IMR-90 (cell line): ENCODE data around the gene CFAP161. TPM values are rescaled to one million over a fixed set of nuclear protein-coding genes. Genes with fewer than 3 reads are reported as not detected.

Experiments used
- ATAC-seq: fragments of 200-7000 bp; cut with Tn5 transposase; 2 replicates; pipeline ENCODE4 v1.9.1; 2020; ENCODE audit warnings: low read depth, mild to moderate bottlenecking, moderate library complexity
- BruUV-seq: library from RNA; stranded (reverse); fragments of 400-500 nt; replicated peaks from 2 replicates; lab custom pipeline; 2021; lab: Mats Ljungman, UMichigan
- CTCF ChIA-PET: fragments of 300-600 bp; formaldehyde crosslinking; extraction: SDS; loops from one replicate; lab custom pipeline; 2021; ENCODE audit warnings: antibody characterized with exemption; lab: Yijun Ruan, JAX
- POLR2A ChIA-PET: fragments of 300-600 bp; sonication (Branson Sonifier 250); formaldehyde crosslinking; loops from one replicate; lab custom pipeline; 2022; ENCODE audit warnings: antibody characterized with exemption; ENCODE audit not compliant: unreplicated experiment; lab: Charles Lee
- DNase-seq: peaks from one replicate; pipeline ENCODE4 v3.0.0; 2013
- H2AFZ ChIP-seq: replicated peaks from 2 replicates; pipeline ENCODE3; 2013; ENCODE audit warnings: low read length, mild to moderate bottlenecking; ENCODE audit not compliant: poor library complexity
- H2AK5ac ChIP-seq: 2 replicates; pipeline ENCODE4 v1.6.1; 2013; ENCODE audit warnings: low read depth, low read length, inconsistent platforms
- H2AK9ac ChIP-seq: replicated peaks from 2 replicates; pipeline ENCODE3; 2013; ENCODE audit warnings: mild to moderate bottlenecking, low read depth, low read length, moderate library complexity; ENCODE audit not compliant: poor library complexity
- H2BK120ac ChIP-seq: 2 replicates; pipeline ENCODE4 v1.6.1; 2013; ENCODE audit warnings: low read depth, low read length, inconsistent platforms
- H2BK15ac ChIP-seq: 3 replicates; pipeline ENCODE4 v1.6.1; 2013; ENCODE audit warnings: low read depth, low read length, inconsistent platforms
- H2BK20ac ChIP-seq: 2 replicates; pipeline ENCODE4 v1.6.1; 2013; ENCODE audit warnings: low read depth, mild to moderate bottlenecking, inconsistent platforms, low read length, moderate library complexity
- H2BK5ac ChIP-seq: 2 replicates; pipeline ENCODE4 v1.6.1; 2013; ENCODE audit warnings: mild to moderate bottlenecking, low read depth, low read length, inconsistent platforms; ENCODE audit not compliant: poor library complexity, severe bottlenecking
- H3K14ac ChIP-seq: replicated peaks from 2 replicates; pipeline ENCODE4 v1.6.1; 2013; ENCODE audit warnings: low read depth, low read length, inconsistent platforms
- H3K18ac ChIP-seq: 2 replicates; pipeline ENCODE4 v1.6.1; 2013; ENCODE audit warnings: low read depth, low read length, control low read depth
- H3K23ac ChIP-seq: 2 replicates; pipeline ENCODE4 v1.6.1; 2013; ENCODE audit warnings: low read depth, low read length, inconsistent platforms
- H3K27ac ChIP-seq: 2 replicates; pipeline ENCODE4 v1.5.1; 2013; ENCODE audit warnings: mild to moderate bottlenecking, control low read depth, low read length; ENCODE audit not compliant: insufficient read depth
- H3K27me3 ChIP-seq: 2 replicates; pipeline ENCODE4 v1.6.1; 2013; ENCODE audit warnings: low read length; ENCODE audit not compliant: control insufficient read depth, insufficient read depth
- H3K36me3 ChIP-seq: 2 replicates; pipeline ENCODE4 v1.6.1; 2013; ENCODE audit warnings: low read length, mixed read lengths; ENCODE audit not compliant: control insufficient read depth, insufficient read depth
- H3K4ac ChIP-seq: 2 replicates; pipeline ENCODE4 v1.6.1; 2013; ENCODE audit warnings: low read depth, low read length, inconsistent platforms
- H3K4me1 ChIP-seq: 2 replicates; pipeline ENCODE4 v1.6.1; 2013; ENCODE audit warnings: low read length, mixed read lengths; ENCODE audit not compliant: control insufficient read depth, insufficient read depth
- H3K4me2 ChIP-seq: 2 replicates; pipeline ENCODE4 v1.6.1; 2013; ENCODE audit warnings: low read depth, mild to moderate bottlenecking, control low read depth, low read length, moderate library complexity
- H3K4me3 ChIP-seq: 2 replicates; pipeline ENCODE4 v1.5.1; 2013; ENCODE audit warnings: low read depth, mild to moderate bottlenecking, control low read depth, low read length, moderate library complexity; ENCODE audit not compliant: insufficient read depth
- H3K56ac ChIP-seq: 2 replicates; pipeline ENCODE4 v1.6.1; 2013; ENCODE audit warnings: low read length, inconsistent platforms; ENCODE audit not compliant: insufficient read depth; ENCODE audit errors: extremely low read depth
- H3K79me1 ChIP-seq, 2 experiments: 2 replicates each; pipeline ENCODE4 v1.6.1; 2013; ENCODE audit warnings: low read length in 2 of 2, inconsistent platforms in 1 of 2, low read depth in 1 of 2
- H3K9ac ChIP-seq: 2 replicates; pipeline ENCODE4 v1.6.1; 2013; ENCODE audit warnings: low read depth, low read length, control low read depth
- H3K9me1 ChIP-seq: 2 replicates; pipeline ENCODE4 v1.6.1; 2013; ENCODE audit warnings: low read length, inconsistent platforms; ENCODE audit not compliant: insufficient read depth
- H3K9me3 ChIP-seq: 2 replicates; pipeline ENCODE4 v1.6.1; 2013; ENCODE audit warnings: low read length; ENCODE audit not compliant: control insufficient read depth, insufficient read depth
- H4K20me1 ChIP-seq: 2 replicates; pipeline ENCODE4 v1.6.1; 2013; ENCODE audit warnings: low read length, inconsistent platforms; ENCODE audit not compliant: insufficient read depth
- H4K5ac ChIP-seq: 2 replicates; pipeline ENCODE4 v1.6.1; 2013; ENCODE audit warnings: mild to moderate bottlenecking, low read depth, low read length, control low read depth
- H4K8ac ChIP-seq, 2 experiments: 2 replicates each; pipeline ENCODE4 v1.6.1; 2013; ENCODE audit warnings: low read depth in 2 of 2, low read length in 2 of 2, control low read depth in 1 of 2, inconsistent platforms in 1 of 2
- H4K91ac ChIP-seq: 2 replicates; pipeline ENCODE4 v1.6.1; 2013; ENCODE audit warnings: low read depth, low read length, inconsistent platforms; ENCODE audit not compliant: insufficient read depth
- BHLHE40 ChIP-seq: fragments of 150-350 bp; IDR thresholded peaks from 2 replicates; pipeline ENCODE4 v1.6.1; 2016; ENCODE audit warnings: mild to moderate bottlenecking, low read depth, low read length
- CEBPB ChIP-seq: IDR thresholded peaks from 2 replicates; pipeline ENCODE4 v1.6.1; 2012; ENCODE audit warnings: low read depth, low read length, improper control_type of control experiment
- CTCF ChIP-seq: conservative IDR thresholded peaks from 2 replicates; pipeline ENCODE4 v1.5.1; 2012; ENCODE audit warnings: mild to moderate bottlenecking, low read depth, low read length, improper control_type of control experiment
- ELK1 ChIP-seq: fragments of 150-350 bp; IDR thresholded peaks from 2 replicates; pipeline ENCODE4 v1.6.1; 2016; ENCODE audit warnings: low read depth, mild to moderate bottlenecking, low read length, moderate library complexity, borderline replicate concordance
- FOS ChIP-seq: fragments of 150-350 bp; IDR thresholded peaks from 2 replicates; pipeline ENCODE4 v1.6.1; 2016; ENCODE audit warnings: low read depth, low read length
- MAFK ChIP-seq: IDR thresholded peaks from 2 replicates; pipeline ENCODE4 v1.6.1; 2012; ENCODE audit warnings: low read depth, low read length, improper control_type of control experiment
- MAZ ChIP-seq: IDR thresholded peaks from 2 replicates; pipeline ENCODE4 v1.6.1; 2012; ENCODE audit warnings: low read depth, mild to moderate bottlenecking, low read length, improper control_type of control experiment, moderate library complexity, borderline replicate concordance
- MXI1 ChIP-seq: IDR thresholded peaks from 2 replicates; pipeline ENCODE4 v1.6.1; 2012; ENCODE audit warnings: low read depth, mild to moderate bottlenecking, low read length, moderate library complexity, borderline replicate concordance
- POLR2A ChIP-seq: IDR thresholded peaks from 2 replicates; pipeline ENCODE4 v1.6.1; 2012; ENCODE audit warnings: mild to moderate bottlenecking, low read depth, low read length
- RAD21 ChIP-seq: IDR thresholded peaks from 2 replicates; pipeline ENCODE4 v1.6.1; 2012; ENCODE audit warnings: low read length, improper control_type of control experiment
- RCOR1 ChIP-seq: IDR thresholded peaks from 2 replicates; pipeline ENCODE4 v1.6.1; 2012; ENCODE audit warnings: mild to moderate bottlenecking, low read length, improper control_type of control experiment; ENCODE audit not compliant: insufficient replicate concordance
- RFX5 ChIP-seq: IDR thresholded peaks from 2 replicates; pipeline ENCODE4 v1.8.0; 2012; ENCODE audit warnings: low read depth, mild to moderate bottlenecking, low read length, moderate library complexity
- SMC3 ChIP-seq: fragments of 150-350 bp; IDR thresholded peaks from 2 replicates; pipeline ENCODE4 v1.6.1; 2016; ENCODE audit warnings: low read depth, mild to moderate bottlenecking, antibody characterized with exemption, low read length, moderate library complexity
- WGBS, 2 experiments: methylation state at CpG; one replicate each; pipeline versions ENCODE4 v1.1.5 to v1.1.7; 2013; ENCODE audit warnings: missing lambda C conversion rate in 2 of 2; ENCODE audit not compliant: insufficient read length in 1 of 2; ENCODE audit errors: extremely low coverage in 2 of 2; 5-methylcytosine and 5-hydroxymethylcytosine counted together
- dilution Hi-C: fragments of 300-500 bp; cut with HindIII; formaldehyde crosslinking; loops from one replicate; pipeline ENCODE4 v1.14.3; 2018; ENCODE audit warnings: low sequenced_read_pairs; ENCODE audit not compliant: unreplicated experiment
- in situ Hi-C: fragments of 300-500 bp; cut with MboI; formaldehyde crosslinking; loops from 3 replicates; pipeline ENCODE4 v1.14.3; 2019; ENCODE audit warnings: low sequenced_read_pairs, inconsistent platforms, mixed read lengths
- intact Hi-C: fragments of 100-400 bp; cut with micrococcal nuclease; formaldehyde crosslinking; loops from 2 replicates; pipeline ENCODE4 v1.10.0; 2022
- polyA plus RNA-seq, 3 experiments: library from polyadenylated mRNA; depleted of rRNA; stranded (reverse); fragments of >200 nt; gene quantifications; 2 replicates each; pipeline ENCODE4 v1.2.3, GENCODE V29; 2012; ENCODE audit warnings: low replicate concordance in 1 of 3
- total RNA-seq: library from RNA; depleted of rRNA; stranded (reverse); fragments of >200 nt; gene quantifications from 2 replicates; pipeline ENCODE4 v1.2.3, GENCODE V29; 2012
- TF ChIP-seq, protein P1 (sequence below): fragments of 150-350 bp; IDR thresholded peaks from 2 replicates; pipeline ENCODE4 v1.6.1; 2017; ENCODE audit warnings: mild to moderate bottlenecking, antibody characterized with exemption, low read length, low read depth

Gene CFAP161
- total and polyA plus RNA-seq, 2 of the 4 experiments (the other 2 are of a cell fraction) = not detected

DNA sequence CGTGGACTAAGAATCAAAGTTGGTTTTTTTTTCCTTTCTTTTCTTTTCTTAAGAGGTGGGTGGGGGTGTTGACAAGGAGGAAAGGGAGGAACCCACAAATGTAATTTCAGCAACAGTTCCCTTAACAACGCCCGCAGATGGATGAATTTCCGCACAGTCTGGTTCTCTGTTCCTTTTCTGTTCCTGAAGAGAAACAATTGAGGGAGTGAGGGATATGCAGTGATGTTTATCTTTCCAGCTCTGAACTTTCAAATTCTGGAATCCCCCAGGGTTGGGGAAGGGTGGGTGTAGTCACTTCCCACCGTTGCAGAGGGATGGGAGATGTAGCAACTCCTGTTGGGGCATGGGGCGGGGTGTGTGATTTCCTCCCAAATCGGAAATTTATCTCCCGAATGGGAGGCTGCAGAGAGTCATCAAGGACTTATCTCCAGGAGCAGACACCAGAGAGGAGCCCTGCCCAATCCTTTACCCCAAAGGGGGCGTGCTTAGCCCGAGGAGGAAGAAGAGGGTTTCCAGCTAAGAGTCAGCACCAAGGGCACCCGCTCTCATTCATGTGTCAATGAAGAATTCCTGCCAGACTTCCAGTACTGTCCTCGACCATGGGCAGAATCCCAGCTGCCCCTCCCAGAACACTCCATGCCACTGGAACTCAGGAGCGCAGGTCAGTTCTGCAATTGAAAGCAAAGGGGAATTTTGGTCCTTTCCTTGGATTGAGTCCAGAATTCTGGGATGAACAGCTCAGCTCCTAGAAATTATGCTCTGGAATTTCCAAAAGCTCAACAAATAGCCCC is 35.0 kb upstream of the CFAP161 start:
- Histone ChIP-seq H3K4me2 (no peak overlapping the region), H2BK20ac (no peak overlapping the region), H2AK5ac (0 out of 2 replicates have a peak overlapping the region, but pooled peaks have one; percentile 23), H4K5ac (no peak overlapping the region), H3K23ac (no peak overlapping the region; the same call in 1 of the 2 replicates), H3K79me1 (no peaks in the 10 kb centered on the region), H3K4ac (no peak overlapping the region), H4K91ac (no peak overlapping the region), H3K9me3 (no peaks in the 10 kb centered on the region), H3K9ac (no peak overlapping the region), H3K18ac (no peak overlapping the region), H2BK15ac (no peak overlapping the region), H3K14ac (no peak overlapping the region), H3K27ac (no peak overlapping the region), H2AK9ac (no peak overlapping the region), H3K9me1 (no peaks in the 10 kb centered on the region), H3K56ac (no peak overlapping the region), H2AFZ (peak overlapping the region; percentile 48), H2BK120ac (no peak overlapping the region), H4K20me1 (no peaks in the 10 kb centered on the region), H3K36me3 (no peaks in the 10 kb centered on the region), H2BK5ac (no peak overlapping the region), H4K8ac (no peak overlapping the region), H3K27me3 (no peaks in the 10 kb centered on the region), H3K4me1 (no peaks in the 10 kb centered on the region), H3K4me3 (no peak overlapping the region)
- in situ Hi-C loops = no loop called here
- BruUV-seq = no TSS peak
- ATAC-seq = peak; percentile 21; the same call in 1 of the 2 replicates
- no CpG with 5 or more reads among the region's 13 CpGs for WGBS, 2 experiments
- dilution Hi-C loops = no loop called here
- POLR2A ChIA-PET = interaction anchor here (0.6 kb wide), 1 partner anchor 15 kb away, joined by 3 read pairs; no protein-coding TSS in a partner anchor
- CTCF ChIA-PET = interaction anchor here (2.9 kb wide), 1 partner anchor 167 kb away, joined by 20 read pairs; no protein-coding TSS in a partner anchor
- peak; percentile 36 for DNase-seq
- intact Hi-C loops = loop anchor here (5.0 kb wide), 1 partner anchor 97 kb away; the partner anchor contains the start of gene TLNRD1
- TF ChIP-seq FOS (no peak), CEBPB (no peak), RFX5 (no peak), RAD21 (no peak), RCOR1 (no peak), SMC3 (no peak), MAFK (no peak), POLR2A (no peak), MAZ (no peak), ELK1 (no peak), BHLHE40 (no peak), MXI1 (no peak), CTCF (no peak)
- TF ChIP-seq, protein P1, sequence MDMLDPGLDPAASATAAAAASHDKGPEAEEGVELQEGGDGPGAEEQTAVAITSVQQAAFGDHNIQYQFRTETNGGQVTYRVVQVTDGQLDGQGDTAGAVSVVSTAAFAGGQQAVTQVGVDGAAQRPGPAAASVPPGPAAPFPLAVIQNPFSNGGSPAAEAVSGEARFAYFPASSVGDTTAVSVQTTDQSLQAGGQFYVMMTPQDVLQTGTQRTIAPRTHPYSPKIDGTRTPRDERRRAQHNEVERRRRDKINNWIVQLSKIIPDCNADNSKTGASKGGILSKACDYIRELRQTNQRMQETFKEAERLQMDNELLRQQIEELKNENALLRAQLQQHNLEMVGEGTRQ = no peak
